ENCODE data around the gene MUC21. TPM values are rescaled to one million over a fixed set of nuclear protein-coding genes. Genes with fewer than 3 reads are reported as not detected.

Gene MUC21
- total and polyA plus RNA-seq, 4 experiments from 2014 or later: not detected

- Mint-ChIP-seq H3K4me3 (no peak overlapping the region), H3K4me1 (peaks cover 0 to 3% (median 0%) of the 10 kb centered on the region in 4 donors), H3K9me3 (peaks cover 0 to under 1% (median 0%) of the 10 kb centered on the region in 8 donors), H3K36me3 (no peaks in the 10 kb centered on the region), H3K27ac (no peak overlapping the region), H3K27me3 (peaks cover 31 to 66% of the 10 kb centered on the region in 2 donors)
- CTCF ChIA-PET (ENCODE audit: partially characterized antibody): interaction anchor here (1.6 kb wide), 1 partner anchor 29 kb away, joined by 4 read pairs; no protein-coding TSS in a partner anchor
- Histone ChIP-seq H3K27ac (ENCODE audit: low read depth, low read length) (no peak overlapping the region), H3K36me3 (ENCODE audit: insufficient read depth, low read length) (no peaks in the 10 kb centered on the region), H3K4me3 (ENCODE audit: low read length in 2 of 2) (no peak overlapping the region), H3K4me1 (ENCODE audit: insufficient read depth, low read length) (no peaks in the 10 kb centered on the region), H3K27me3 (ENCODE audit: insufficient read depth, low read length) (peaks cover 20% of the 10 kb centered on the region), H3K9me3 (ENCODE audit: control insufficient read depth in 1 of 2, low read length in 2 of 2) (no peaks in the 10 kb centered on the region)
- intact Hi-C loops (cut with micrococcal nuclease): no loop called here
- DNase-seq: no peak
- POLR2A ChIA-PET (ENCODE audit: partially characterized antibody): no interaction called here
These were observed 39.5 kb upstream of the MUC21 start for GRCh38 chr6:30944051-30944450.

- POLR2A ChIA-PET (ENCODE audit: partially characterized antibody): no interaction called here
- DNase-seq: no peak
- H3K36me3 ChIP-seq (ENCODE audit: insufficient read depth, low read length): no peaks in the 10 kb centered on the region
- no peak overlapping the region for H3K4me3 ChIP-seq (ENCODE audit: low read length in 2 of 2)
- H3K27ac Mint-ChIP-seq: no peak overlapping the region
- peaks cover 0 to 3% (median 0%) of the 10 kb centered on the region in 4 donors for H3K4me1 Mint-ChIP-seq
- no peak overlapping the region for H3K4me3 Mint-ChIP-seq
- peaks cover 0 to 1% (median 0%) of the 10 kb centered on the region in 8 donors for H3K9me3 Mint-ChIP-seq
- H3K27me3 ChIP-seq (ENCODE audit: insufficient read depth, low read length): peaks cover 20% of the 10 kb centered on the region
- no peak overlapping the region for H3K27ac ChIP-seq (ENCODE audit: low read depth, low read length)
- H3K9me3 ChIP-seq (ENCODE audit: control insufficient read depth in 1 of 2, low read length in 2 of 2): no peaks in the 10 kb centered on the region
- H3K4me1 ChIP-seq (ENCODE audit: insufficient read depth, low read length): no peaks in the 10 kb centered on the region
- CTCF ChIA-PET (ENCODE audit: partially characterized antibody): no interaction called here
- intact Hi-C loops (cut with micrococcal nuclease): no loop called here
- peaks cover 31 to 64% of the 10 kb centered on the region in 2 donors for H3K27me3 Mint-ChIP-seq
- no peaks in the 10 kb centered on the region for H3K36me3 Mint-ChIP-seq
These were observed 38.2 kb upstream of the MUC21 start for GRCh38 chr6:30945281-30945680.

DNA sequence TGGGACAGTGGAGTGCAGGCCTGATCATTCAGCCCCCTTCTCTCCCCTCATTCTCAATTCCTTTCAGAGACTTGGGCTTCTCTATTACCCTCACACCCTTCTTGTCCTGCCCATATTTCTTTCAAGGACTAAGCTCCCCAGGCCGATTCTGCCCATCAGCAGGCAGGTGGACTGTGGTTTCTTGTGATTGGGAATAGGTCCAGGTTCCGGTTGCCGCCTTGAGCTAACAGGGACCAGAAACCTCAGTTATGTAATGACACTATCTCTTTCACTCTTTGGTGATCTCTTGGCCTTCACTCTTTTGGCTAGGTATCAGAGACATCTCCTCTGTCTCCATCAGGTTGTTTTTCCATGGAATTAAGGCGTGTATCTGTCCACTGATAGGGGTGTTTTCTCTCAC, 36.3 kb upstream of the MUC21 start:
- Histone ChIP-seq H3K4me3 (ENCODE audit: low read length in 2 of 2) (no peak overlapping the region), H3K27me3 (ENCODE audit: insufficient read depth, low read length) (peaks cover 16% of the 10 kb centered on the region), H3K36me3 (ENCODE audit: insufficient read depth, low read length) (no peaks in the 10 kb centered on the region), H3K4me1 (ENCODE audit: insufficient read depth, low read length) (no peaks in the 10 kb centered on the region), H3K9me3 (ENCODE audit: control insufficient read depth in 1 of 2, low read length in 2 of 2) (no peaks in the 10 kb centered on the region), H3K27ac (ENCODE audit: low read depth, low read length) (no peak overlapping the region)
- CTCF ChIA-PET (ENCODE audit: partially characterized antibody): no interaction called here
- Mint-ChIP-seq H3K27me3 (peaks cover 26 to 61% of the 10 kb centered on the region in 2 donors), H3K4me3 (no peak overlapping the region), H3K27ac (no peak overlapping the region), H3K9me3 (peaks cover 0 to 2% (median 0%) of the 10 kb centered on the region in 8 donors), H3K36me3 (no peaks in the 10 kb centered on the region), H3K4me1 (peaks cover 0 to 4% (median 1%) of the 10 kb centered on the region in 4 donors)
- intact Hi-C loops (cut with micrococcal nuclease): no loop called here
- POLR2A ChIA-PET (ENCODE audit: partially characterized antibody): no interaction called here
- DNase-seq: no peak

DNA sequence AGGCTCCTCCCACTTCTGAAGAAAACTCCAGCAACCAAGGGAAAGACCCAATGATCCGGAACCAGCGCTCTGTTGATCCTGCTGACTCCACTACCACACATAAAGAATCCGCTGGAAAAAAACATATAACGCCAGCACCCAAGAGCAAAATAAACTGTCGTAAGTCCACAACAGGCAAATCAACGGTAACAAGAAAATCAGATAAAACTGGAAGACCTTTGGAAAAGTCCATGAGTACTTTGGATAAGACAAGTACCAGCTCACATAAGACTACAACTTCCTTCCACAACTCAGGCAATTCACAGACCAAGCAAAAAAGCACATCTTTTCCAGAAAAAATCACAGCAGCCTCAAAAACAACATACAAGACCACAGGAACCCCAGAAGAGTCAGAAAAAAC, 34.7 kb upstream of the MUC21 start:
- H3K4me3 ChIP-seq (ENCODE audit: low read length in 2 of 2): no peak overlapping the region
- Mint-ChIP-seq H3K4me3 (no peak overlapping the region), H3K4me1 (peaks cover 0 to 4% (median under 1%) of the 10 kb centered on the region in 4 donors), H3K27ac (no peak overlapping the region), H3K36me3 (no peaks in the 10 kb centered on the region), H3K27me3 (peaks cover 20 to 50% of the 10 kb centered on the region in 2 donors), H3K9me3 (peaks cover 0 to 2% (median 0%) of the 10 kb centered on the region in 8 donors)
- H3K4me1 ChIP-seq (ENCODE audit: insufficient read depth, low read length): no peaks in the 10 kb centered on the region
- intact Hi-C loops (cut with micrococcal nuclease): no loop called here
- H3K9me3 ChIP-seq (ENCODE audit: control insufficient read depth in 1 of 2, low read length in 2 of 2): no peaks in the 10 kb centered on the region
- no peaks in the 10 kb centered on the region for H3K36me3 ChIP-seq (ENCODE audit: insufficient read depth, low read length)
- H3K27me3 ChIP-seq (ENCODE audit: insufficient read depth, low read length): peaks cover 5% of the 10 kb centered on the region
- no peak overlapping the region for H3K27ac ChIP-seq (ENCODE audit: low read depth, low read length)
- POLR2A ChIA-PET (ENCODE audit: partially characterized antibody): no interaction called here
- CTCF ChIA-PET (ENCODE audit: partially characterized antibody): interaction anchor here (0.8 kb wide), 1 partner anchor 131 kb away, joined by 3 read pairs; no protein-coding TSS in a partner anchor
- DNase-seq: no peak

DNA sequence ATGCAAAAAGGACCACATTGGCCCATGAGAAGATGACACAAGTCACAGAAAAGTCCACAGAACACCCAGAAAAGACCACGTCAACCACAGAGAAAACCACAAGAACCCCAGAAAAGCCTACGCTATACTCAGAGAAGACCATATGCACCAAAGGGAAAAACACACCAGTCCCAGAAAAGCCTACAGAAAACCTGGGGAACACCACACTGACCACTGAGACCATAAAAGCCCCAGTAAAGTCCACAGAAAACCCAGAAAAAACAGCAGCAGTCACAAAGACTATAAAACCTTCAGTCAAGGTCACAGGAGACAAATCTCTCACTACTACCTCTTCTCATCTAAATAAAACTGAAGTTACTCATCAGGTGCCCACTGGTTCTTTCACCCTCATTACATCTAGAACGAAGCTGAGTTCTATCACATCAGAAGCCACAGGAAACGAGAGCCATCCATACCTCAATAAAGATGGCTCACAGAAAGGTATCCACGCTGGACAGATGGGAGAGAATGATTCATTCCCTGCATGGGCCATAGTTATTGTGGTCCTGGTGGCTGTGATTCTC, 31.5 kb upstream of the MUC21 start:
- no peaks in the 10 kb centered on the region for H3K36me3 Mint-ChIP-seq
- Histone ChIP-seq H3K27me3 (ENCODE audit: insufficient read depth, low read length) (no peaks in the 10 kb centered on the region), H3K27ac (ENCODE audit: low read depth, low read length) (no peak overlapping the region), H3K4me1 (ENCODE audit: insufficient read depth, low read length) (peaks cover 20% of the 10 kb centered on the region), H3K9me3 (ENCODE audit: control insufficient read depth in 1 of 2, low read length in 2 of 2) (no peaks in the 10 kb centered on the region), H3K36me3 (ENCODE audit: insufficient read depth, low read length) (no peaks in the 10 kb centered on the region), H3K4me3 (ENCODE audit: low read length in 2 of 2) (no peak overlapping the region)
- H3K27ac Mint-ChIP-seq: peak overlapping the region in 3 of 7 donors; percentile 7 to 53 (median 38)
- CTCF ChIA-PET (ENCODE audit: partially characterized antibody): no interaction called here
- peaks cover 12 to 33% of the 10 kb centered on the region in 2 donors for H3K27me3 Mint-ChIP-seq
- intact Hi-C loops (cut with micrococcal nuclease): no loop called here
- no peak for DNase-seq
- POLR2A ChIA-PET (ENCODE audit: partially characterized antibody): no interaction called here
- H3K4me3 Mint-ChIP-seq: no peak overlapping the region
- peaks cover 0 to 2% (median 0%) of the 10 kb centered on the region in 8 donors for H3K9me3 Mint-ChIP-seq
- H3K4me1 Mint-ChIP-seq: peaks cover 5 to 22% (median 18%) of the 10 kb centered on the region in 4 donors

GRCh38 chr6:30954631-30955366, 28.7 kb upstream of the MUC21 start:
- Mint-ChIP-seq H3K27me3 (peaks cover 9 to 12% of the 10 kb centered on the region in 2 donors), H3K4me3 (peak overlapping the region; percentile 66 to 91 (median 86)), H3K36me3 (no peaks in the 10 kb centered on the region), H3K4me1 (peaks cover 7 to 26% (median 19%) of the 10 kb centered on the region in 4 donors), H3K9me3 (peaks cover 0 to 2% (median 0%) of the 10 kb centered on the region in 8 donors), H3K27ac (peak overlapping the region; percentile 46 to 91 (median 85))
- no peaks in the 10 kb centered on the region for H3K9me3 ChIP-seq (ENCODE audit: control insufficient read depth in 1 of 2, low read length in 2 of 2)
- intact Hi-C loops (cut with micrococcal nuclease): no loop called here
- H3K27me3 ChIP-seq (ENCODE audit: insufficient read depth, low read length): no peaks in the 10 kb centered on the region
- ChIA-PET POLR2A (ENCODE audit: partially characterized antibody) (interaction anchor here (0.8 to 1.5 kb wide), 5 partner anchors 9 to 888 kb away, joined by 3 to 17 read pairs (median 3); partner anchors contain the start of genes DDR1 and GTF2H4), CTCF (ENCODE audit: partially characterized antibody) (interaction anchor here (1.0 kb wide), 1 partner anchor 48 kb away, joined by 3 read pairs; no protein-coding TSS in a partner anchor)
- peak overlapping the region; percentile 31 to 53 for H3K4me3 ChIP-seq (ENCODE audit: low read length in 2 of 2)
- peak overlapping the region; percentile 29 for H3K27ac ChIP-seq (ENCODE audit: low read depth, low read length)
- DNase-seq: no peak
- H3K4me1 ChIP-seq (ENCODE audit: insufficient read depth, low read length): peaks cover 20% of the 10 kb centered on the region
- H3K36me3 ChIP-seq (ENCODE audit: insufficient read depth, low read length): no peaks in the 10 kb centered on the region

GRCh38 chr6:30955367-30956042, 28.0 kb upstream of the MUC21 start:
- CTCF ChIA-PET (ENCODE audit: partially characterized antibody): interaction anchor here (1.0 kb wide), 2 partner anchors 49 to 132 kb away, joined by 3 to 7 read pairs; no protein-coding TSS in a partner anchor
- POLR2A ChIA-PET (ENCODE audit: partially characterized antibody): interaction anchor here (0.6 to 1.5 kb wide), 9 partner anchors 9 to 889 kb away, joined by 3 to 17 read pairs (median 3); partner anchors contain the start of genes DDR1, GTF2H4 and VARS2
- H3K9me3 ChIP-seq (ENCODE audit: control insufficient read depth in 1 of 2, low read length in 2 of 2): no peaks in the 10 kb centered on the region

More at GRCh38 chr6:30955367-30956042, 28.0 kb upstream of the MUC21 start:
- H3K27ac Mint-ChIP-seq: peak overlapping the region; percentile 46 to 91 (median 89)
- no peaks in the 10 kb centered on the region for H3K36me3 Mint-ChIP-seq
- H3K4me3 Mint-ChIP-seq: peak overlapping the region; percentile 84 to 91 (median 86)
- peaks cover 9 to 11% of the 10 kb centered on the region in 2 donors for H3K27me3 Mint-ChIP-seq
- intact Hi-C loops (cut with micrococcal nuclease): no loop called here
- H3K9me3 Mint-ChIP-seq: peaks cover 0 to 2% (median 0%) of the 10 kb centered on the region in 8 donors
- H3K4me1 Mint-ChIP-seq: peaks cover 7 to 26% (median 19%) of the 10 kb centered on the region in 4 donors
- H3K27ac ChIP-seq (ENCODE audit: low read depth, low read length): peak overlapping the region; percentile 29
- H3K4me1 ChIP-seq (ENCODE audit: insufficient read depth, low read length): peaks cover 20% of the 10 kb centered on the region
- H3K4me3 ChIP-seq (ENCODE audit: low read length in 2 of 2): peak overlapping the region; percentile 31 to 53
- no peaks in the 10 kb centered on the region for H3K27me3 ChIP-seq (ENCODE audit: insufficient read depth, low read length)
- no peaks in the 10 kb centered on the region for H3K36me3 ChIP-seq (ENCODE audit: insufficient read depth, low read length)
- DNase-seq: peak; percentile 54 to 71 (median 70)

Data from CD4-positive, alpha-beta memory T cell (primary cell).